Suprapubic skin (tissue), 4 donors: ENCODE measurements around the gene OCLN.
"Not testable (repeated sequence)": the region's sequence is repeated elsewhere in the genome, so short reads cannot be mapped to it uniquely, and the experiment has no call there.

Experiments
- POLR2A ChIP-seq, 2 donors: fragments of 450-650 bp; IDR thresholded peaks; one replicate each; pipeline ENCODE4 v1.6.1; 2017; ENCODE audit warnings: antibody characterized with exemption in 2 of 2, mild to moderate bottlenecking in 2 of 2, moderate library complexity in 2 of 2
- POLR2AphosphoS5 ChIP-seq, 3 donors: sonication (generic); formaldehyde crosslinking; IDR thresholded peaks; one replicate each; pipeline ENCODE4 v1.6.1; 2017; ENCODE audit warnings: antibody characterized with exemption in 3 of 3
- TF ChIP-seq, protein P1 (sequence below), 2 donors: fragments of 200-600 bp in 1 of 2; fragments of 450-650 bp in 1 of 2; sonication (generic) in 1 of 2; IDR thresholded peaks; one replicate each; pipeline ENCODE4 v1.5.1; 2016 to 2019; ENCODE audit warnings: antibody characterized with exemption in 2 of 2, mild to moderate bottlenecking in 1 of 2, moderate library complexity in 1 of 2

DNA sequence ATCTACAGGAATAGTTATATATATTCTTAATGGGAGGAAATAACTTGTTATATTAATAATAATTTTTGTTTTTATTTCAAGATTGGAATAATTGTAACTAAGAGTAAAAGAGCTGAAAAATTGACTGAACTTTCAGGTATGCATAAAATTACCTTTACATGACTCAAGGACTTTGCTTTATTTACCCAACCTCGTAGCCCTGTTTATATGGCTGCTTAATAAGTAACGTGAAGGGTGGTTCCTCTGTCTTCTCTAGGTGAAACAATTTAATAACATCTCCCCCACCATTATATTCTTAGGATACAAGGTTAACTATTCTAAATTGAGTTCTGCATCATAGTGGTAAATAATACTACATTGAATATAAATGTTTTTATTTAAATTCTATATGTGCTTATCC, 75.5 kb downstream of the OCLN start:
- TF ChIP-seq POLR2AphosphoS5, POLR2A (IDR thresholded peaks at IDR 0.05): not testable (repeated sequence)
- TF ChIP-seq, protein P1, sequence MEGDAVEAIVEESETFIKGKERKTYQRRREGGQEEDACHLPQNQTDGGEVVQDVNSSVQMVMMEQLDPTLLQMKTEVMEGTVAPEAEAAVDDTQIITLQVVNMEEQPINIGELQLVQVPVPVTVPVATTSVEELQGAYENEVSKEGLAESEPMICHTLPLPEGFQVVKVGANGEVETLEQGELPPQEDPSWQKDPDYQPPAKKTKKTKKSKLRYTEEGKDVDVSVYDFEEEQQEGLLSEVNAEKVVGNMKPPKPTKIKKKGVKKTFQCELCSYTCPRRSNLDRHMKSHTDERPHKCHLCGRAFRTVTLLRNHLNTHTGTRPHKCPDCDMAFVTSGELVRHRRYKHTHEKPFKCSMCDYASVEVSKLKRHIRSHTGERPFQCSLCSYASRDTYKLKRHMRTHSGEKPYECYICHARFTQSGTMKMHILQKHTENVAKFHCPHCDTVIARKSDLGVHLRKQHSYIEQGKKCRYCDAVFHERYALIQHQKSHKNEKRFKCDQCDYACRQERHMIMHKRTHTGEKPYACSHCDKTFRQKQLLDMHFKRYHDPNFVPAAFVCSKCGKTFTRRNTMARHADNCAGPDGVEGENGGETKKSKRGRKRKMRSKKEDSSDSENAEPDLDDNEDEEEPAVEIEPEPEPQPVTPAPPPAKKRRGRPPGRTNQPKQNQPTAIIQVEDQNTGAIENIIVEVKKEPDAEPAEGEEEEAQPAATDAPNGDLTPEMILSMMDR (IDR thresholded peaks at IDR 0.05): not testable (repeated sequence)
